NCI-H748 treated with DMSO at 0.1 percent for 48 hours (cell line): ENCODE results near the gene PLXNA1.

Experiments
- DNase-seq: peaks from one replicate; lab custom pipeline; 2025; lab: John Stamatoyannopoulos, UW

Gene PLXNA1

GRCh38 chr3:126967386-126967785, 15.5 kb upstream of the PLXNA1 start:
- no peak for DNase-seq

GRCh38 chr3:126968391-126969390, 14.2 kb upstream of the PLXNA1 start:
- no peak for DNase-seq

- DNase-seq = no peak
Measured at GRCh38 chr3:126969586-126969985, 13.3 kb upstream of the PLXNA1 start.

GRCh38 chr3:126970101-126970500, 12.8 kb upstream of the PLXNA1 start:
- DNase-seq = no peak

GRCh38 chr3:126970921-126971320, 12.0 kb upstream of the PLXNA1 start:
- no peak for DNase-seq

- no peak for DNase-seq
Measured at GRCh38 chr3:126971891-126972351, 11.0 kb upstream of the PLXNA1 start.

- no peak for DNase-seq
Measured at GRCh38 chr3:126972866-126973265, 10.0 kb upstream of the PLXNA1 start.

- no peak for DNase-seq
Measured at GRCh38 chr3:126973814-126974213, 9.1 kb upstream of the PLXNA1 start.

- no peak for DNase-seq
Measured at GRCh38 chr3:126974756-126975155, 8.2 kb upstream of the PLXNA1 start.

- DNase-seq = no peak
Measured at GRCh38 chr3:126976906-126977305, 6.0 kb upstream of the PLXNA1 start.

- no peak for DNase-seq
Measured at GRCh38 chr3:126977821-126978220, 5.1 kb upstream of the PLXNA1 start.

GRCh38 chr3:126978291-126978690, 4.6 kb upstream of the PLXNA1 start:
- DNase-seq = no peak

- DNase-seq = no peak
Measured at GRCh38 chr3:126979046-126979628, 3.8 kb upstream of the PLXNA1 start.

- no peak for DNase-seq
Measured at GRCh38 chr3:126980266-126980811, 2.6 kb upstream of the PLXNA1 start.

- DNase-seq = no peak
Measured at GRCh38 chr3:126982126-126982470, 817 bp upstream of the PLXNA1 start.

GRCh38 chr3:126983276-126983652, 349 bp downstream of the PLXNA1 start:
- no peak for DNase-seq

GRCh38 chr3:126983653-126984390, 907 bp downstream of the PLXNA1 start:
- DNase-seq = no peak

- no peak for DNase-seq
Measured at GRCh38 chr3:126984391-126985131, 1.6 kb downstream of the PLXNA1 start.

GRCh38 chr3:126985132-126985985, 2.4 kb downstream of the PLXNA1 start:
- DNase-seq = no peak

- DNase-seq = peak; percentile 41
Measured at GRCh38 chr3:126986001-126986400, 3.1 kb downstream of the PLXNA1 start.

- DNase-seq = no peak
Measured at GRCh38 chr3:126987129-126987528, 4.2 kb downstream of the PLXNA1 start.
